Thyroid gland (tissue), 4 donors: ENCODE results near the gene DPP7. TPM values are rescaled to one million over a fixed set of nuclear protein-coding genes. Genes with fewer than 3 reads are reported as not detected.
A peak's percentile ranks its signal among the peaks of the same experiment; 100 is the strongest.

Source experiments
- DNase-seq, 2 donors: peaks; one replicate each; pipeline ENCODE4 v3.0.0-alpha.2; 2019
- H3K27ac ChIP-seq, 3 donors: fragments of 200-600 bp; sonication (generic); 1 replicate in 2 of 3; 2 replicates in 1 of 3; pipeline ENCODE4 v1.5.1; 2016 to 2019; ENCODE audit warnings: mild to moderate bottlenecking in 1 of 3, moderate library complexity in 1 of 3
- H3K27me3 ChIP-seq: fragments of 200-600 bp; sonication (generic); one replicate; pipeline ENCODE4 v1.5.1; 2019
- H3K36me3 ChIP-seq, 2 donors: fragments of 200-600 bp; sonication (generic); one replicate each; pipeline ENCODE4 v1.5.1; 2016 to 2019
- H3K4me1 ChIP-seq, 2 donors: fragments of 200-600 bp; sonication (generic); one replicate each; pipeline ENCODE4 v1.5.1; 2017 to 2019
- H3K4me3 ChIP-seq, 3 donors: fragments of 200-600 bp; sonication (generic); replicated peaks in 1 of 3; 1 replicate in 2 of 3; 2 replicates in 1 of 3; pipeline ENCODE4 v1.5.1; 2016; ENCODE audit warnings: mild to moderate bottlenecking in 1 of 3
- H3K9me3 ChIP-seq: fragments of 200-600 bp; sonication (generic); one replicate; pipeline ENCODE4 v1.5.1; 2017
- CTCF ChIP-seq, 6 experiments: fragments of 200-600 bp in 3 of 6; fragments of 450-650 bp in 3 of 6; sonication (generic) in 3 of 6; IDR thresholded peaks; one replicate each; pipeline ENCODE4 v1.5.1; 2016 to 2019; ENCODE audit warnings: antibody characterized with exemption in 6 of 6, mild to moderate bottlenecking in 2 of 6, inconsistent platforms in 1 of 6, moderate library complexity in 1 of 6
- POLR2A ChIP-seq, 2 donors: fragments of 450-650 bp; IDR thresholded peaks; one replicate each; pipeline ENCODE4 v1.6.1; 2017; ENCODE audit warnings: antibody characterized with exemption in 2 of 2, mild to moderate bottlenecking in 2 of 2, moderate library complexity in 1 of 2
- WGBS, 2 donors: methylation state at CpG; one replicate each; pipeline ENCODE4 v1.1.5; 2017; 5-methylcytosine and 5-hydroxymethylcytosine counted together
- intact Hi-C: fragments of 100-400 bp; cut with DNase I; formaldehyde crosslinking; loops from one replicate; pipeline ENCODE4 v1.15.1; 2023
- total RNA-seq, 4 donors: library from RNA; depleted of rRNA; stranded (reverse); fragments of >200 nt; gene quantifications; one replicate each; pipeline ENCODE4 v1.2.3, GENCODE V29; 2016

The DPP7 gene
- total RNA-seq, 4 donors from 2014 or later: 120 to 209 (median 157) TPM

- 87 to 89% methylated on average over 5 of the region's 5 CpGs for WGBS, 2 donors
Measured at GRCh38 chr9:137088121-137088520, 26.4 kb downstream of the DPP7 start.

DNA sequence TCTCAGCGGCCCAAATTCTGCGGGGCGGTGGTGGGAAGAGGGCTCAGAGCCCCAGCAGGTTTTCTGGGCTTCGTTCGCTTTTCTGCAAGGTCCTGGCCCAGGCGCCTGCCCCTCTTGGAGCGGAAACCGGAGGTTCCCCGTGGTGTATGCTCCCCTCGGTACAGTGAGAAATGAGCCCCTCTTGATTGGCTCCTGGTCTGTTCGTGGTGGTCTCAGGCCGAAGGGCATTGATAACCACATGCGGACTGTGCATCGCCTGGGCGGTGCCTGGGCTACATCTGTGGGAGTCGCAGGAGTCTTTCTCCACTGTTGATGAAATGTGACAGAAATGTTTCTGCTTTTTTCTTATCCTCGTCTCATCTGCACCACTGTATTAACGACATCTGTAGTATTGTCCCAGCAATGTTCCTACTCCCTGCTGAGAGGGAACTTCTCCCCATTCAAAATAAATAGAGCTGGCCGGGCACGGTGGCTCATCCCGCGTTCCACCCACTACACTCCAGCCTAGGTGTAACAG is 27.1 kb downstream of the DPP7 start:
- H3K9me3 ChIP-seq: no peaks in the 10 kb centered on the region
- no peaks in the 10 kb centered on the region for H3K27me3 ChIP-seq
- 9 to 10% methylated on average over 19 to 22 of the region's 22 CpGs for WGBS, 2 donors
- no peak for TF ChIP-seq CTCF (IDR thresholded peaks at IDR 0.05)
- no peak for TF ChIP-seq POLR2A (IDR thresholded peaks at IDR 0.05)
- H3K36me3 ChIP-seq: peaks cover 0 to 4% of the 10 kb centered on the region in 2 donors
- intact Hi-C loops: no loop called here
- no peak for DNase-seq
- H3K4me1 ChIP-seq: peaks cover 15 to 23% of the 10 kb centered on the region in 2 donors
- peak overlapping the region; percentile 60 to 84 (median 77) for H3K4me3 ChIP-seq
- H3K27ac ChIP-seq: peak overlapping the region in 2 of 3 donors; percentile 53 to 93

More at GRCh38 chr9:137088121-137088520, 26.4 kb downstream of the DPP7 start:
- no peak overlapping the region for H3K27ac ChIP-seq
- no peak overlapping the region for H3K4me3 ChIP-seq
- no peak for DNase-seq
- no peaks in the 10 kb centered on the region for H3K27me3 ChIP-seq
- no peaks in the 10 kb centered on the region for H3K9me3 ChIP-seq
- intact Hi-C loops: no loop called here
- H3K36me3 ChIP-seq: peaks cover 0 to 3% of the 10 kb centered on the region in 2 donors
- TF ChIP-seq CTCF (IDR thresholded peaks at IDR 0.05) (no peak), POLR2A (IDR thresholded peaks at IDR 0.05) (no peak)
- H3K4me1 ChIP-seq: peaks cover 15 to 23% of the 10 kb centered on the region in 2 donors

- WGBS, 2 donors: 1% methylated on average over 29 of the region's 101 CpGs; no CpG with 5 or more reads in 1 of the 2 donors
- peaks cover 0 to 4% of the 10 kb centered on the region in 2 donors for H3K36me3 ChIP-seq
- H3K4me1 ChIP-seq: peaks cover 15 to 23% of the 10 kb centered on the region in 2 donors
Measured at GRCh38 chr9:137086531-137087408, 27.8 kb downstream of the DPP7 start, which contains the start of gene MAN1B1. MAN1B1 (plus strand) TSS chr9:137086985; CDS start chr9:137087000, 15 bp downstream.

DNA sequence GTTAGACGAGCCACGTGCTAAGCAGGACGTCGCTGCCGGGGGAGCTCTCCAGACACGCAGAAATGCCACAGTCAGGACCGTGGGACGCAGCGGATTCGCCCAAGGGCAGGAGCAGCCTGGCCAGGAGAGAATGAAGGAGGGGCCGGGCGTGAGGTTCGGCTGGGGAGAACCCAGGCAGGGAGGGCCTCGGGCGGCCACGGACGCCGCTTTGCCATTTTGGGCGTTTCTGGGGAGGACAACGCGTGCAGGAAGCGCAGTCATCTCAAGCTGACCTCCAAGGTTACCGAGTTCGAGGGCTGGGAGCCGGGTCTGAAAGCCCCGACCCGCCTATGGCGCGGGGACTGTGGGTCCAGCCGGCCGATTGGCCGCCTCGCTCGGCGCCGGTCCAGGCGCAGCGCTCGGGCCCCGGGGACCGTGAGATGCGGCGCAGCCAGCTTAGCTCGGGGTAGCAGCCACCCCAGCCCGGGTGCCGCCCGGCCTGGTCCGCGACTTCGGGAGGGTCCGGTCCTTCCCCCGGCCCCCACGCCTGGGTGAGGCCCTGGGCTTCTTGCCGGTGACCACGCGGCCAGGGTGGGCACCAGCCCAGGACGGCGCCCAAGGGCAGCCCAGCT is 28.5 kb downstream of the DPP7 start:
- WGBS, 2 donors: 1 to 7% methylated on average over 18 to 19 of the region's 58 CpGs
- peak overlapping the region; percentile 71 to 93 (median 78) for H3K27ac ChIP-seq
- H3K27me3 ChIP-seq: no peaks in the 10 kb centered on the region
- peak; percentile 59 to 69 for DNase-seq
- peaks cover under 1 to 5% of the 10 kb centered on the region in 2 donors for H3K36me3 ChIP-seq
- H3K4me3 ChIP-seq: peak overlapping the region; percentile 21 to 77 (median 32)
- intact Hi-C loops: no loop called here
- H3K9me3 ChIP-seq: no peaks in the 10 kb centered on the region
- peaks cover 15 to 23% of the 10 kb centered on the region in 2 donors for H3K4me1 ChIP-seq
- no peak for TF ChIP-seq CTCF (IDR thresholded peaks at IDR 0.05)
- TF ChIP-seq POLR2A (IDR thresholded peaks at IDR 0.05): no peak

More at GRCh38 chr9:137086531-137087408, 27.8 kb downstream of the DPP7 start, which contains the start of gene MAN1B1:
- peak within 1 kb of the TSS; percentile 60 to 84 (median 77) for H3K4me3 ChIP-seq
- DNase-seq: peak; percentile 100
- no peaks in the 10 kb centered on the region for H3K27me3 ChIP-seq
- TF ChIP-seq CTCF (IDR thresholded peaks at IDR 0.05) (no peak), POLR2A (IDR thresholded peaks at IDR 0.05) (peak; percentile 60 to 87)
- no peaks in the 10 kb centered on the region for H3K9me3 ChIP-seq
- H3K27ac ChIP-seq: peak within 1 kb of the TSS; percentile 71 to 93 (median 78)
- intact Hi-C loops: no loop called here
